ENCODE results near the gene THSD7B. TPM values are rescaled to one million over a fixed set of nuclear protein-coding genes. Genes with fewer than 3 reads are reported as not detected.
"Not testable (repeated sequence)": the region's sequence is repeated elsewhere in the genome, so short reads cannot be mapped to it uniquely, and the experiment has no call there.

THSD7B gene
- total RNA-seq, 1 donor from 2014 or later = 0.45 TPM

DNA sequence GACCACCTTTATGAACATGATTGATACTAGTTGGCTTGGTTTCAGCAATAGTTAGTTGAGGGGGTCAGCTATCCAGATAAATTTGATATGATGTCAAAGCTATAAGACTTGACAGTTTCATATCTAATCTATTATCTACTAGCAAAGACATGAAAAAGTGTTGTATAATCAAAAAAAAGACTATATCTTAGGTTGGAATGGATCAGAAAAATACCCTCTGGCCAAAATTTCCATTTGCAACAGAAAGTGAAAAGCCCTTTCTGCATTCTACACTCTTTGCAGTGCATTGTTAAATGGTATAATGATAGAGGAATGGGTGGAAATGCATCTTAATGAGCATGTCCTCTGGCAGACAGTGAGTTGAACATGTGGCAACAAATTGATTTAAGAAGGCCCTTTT, 242.6 kb downstream of the THSD7B start:
- ATAC-seq = no peak
- DNase-seq = no peak
- intact Hi-C loops (cut with micrococcal nuclease) = no loop called here

DNA sequence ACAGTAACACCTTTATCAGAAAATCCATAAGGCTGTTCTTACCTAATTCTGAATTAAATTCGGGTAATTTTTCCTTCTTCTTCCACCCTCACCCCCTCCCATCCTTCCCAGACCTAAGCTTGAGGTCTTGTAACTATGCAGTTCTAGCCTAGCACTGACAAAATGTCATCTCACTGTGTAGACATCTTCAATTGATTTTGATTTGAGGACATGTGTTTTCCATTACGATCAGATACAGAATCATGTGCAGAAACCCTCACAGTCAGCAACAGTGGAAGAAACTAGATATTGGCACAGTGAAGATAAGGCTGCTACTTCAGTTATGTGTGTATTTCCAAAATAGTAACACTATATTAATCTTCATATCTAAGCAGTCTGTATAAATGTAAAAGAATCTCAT, 244.6 kb downstream of the THSD7B start:
- DNase-seq (no peak), ATAC-seq (no peak)
- intact Hi-C loops (cut with micrococcal nuclease) = no loop called here

DNA sequence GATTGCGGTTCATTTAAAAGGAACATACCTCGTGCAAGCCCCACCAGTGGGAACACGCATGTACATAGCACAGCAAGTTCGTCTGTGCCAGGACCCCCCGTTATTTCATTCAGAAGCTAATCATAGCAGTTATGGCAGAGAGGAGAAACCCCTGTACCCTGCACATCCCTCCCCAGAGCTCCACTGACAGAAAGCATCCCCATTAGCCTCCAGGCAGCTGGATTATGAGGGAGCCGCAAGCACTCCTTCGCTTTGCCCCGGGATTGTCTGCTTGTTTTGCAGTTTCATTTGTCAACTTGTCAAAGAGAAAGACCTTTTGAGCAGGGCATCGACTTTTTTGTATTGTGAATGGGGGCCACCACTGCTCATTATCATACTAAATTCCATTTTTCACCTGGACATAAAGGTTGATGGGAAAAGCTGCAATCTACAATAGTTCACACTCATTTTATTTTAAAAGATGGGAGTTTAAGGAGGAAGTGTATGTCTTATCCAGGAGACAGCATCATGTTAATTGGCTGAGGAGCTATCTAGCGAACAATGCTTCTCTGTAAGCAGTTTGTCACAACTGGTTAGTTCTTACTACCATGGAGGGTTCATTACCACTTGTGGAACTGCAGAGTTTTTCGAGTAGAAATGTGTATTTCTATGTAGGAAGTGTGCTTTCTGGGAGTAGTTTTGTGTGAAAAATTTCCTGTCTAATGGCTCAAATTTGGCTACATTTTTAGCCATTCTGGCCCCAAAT, 255.3 kb downstream of the THSD7B start:
- ATAC-seq (no peak), DNase-seq (no peak)
- intact Hi-C loops (cut with micrococcal nuclease) = no loop called here

DNA sequence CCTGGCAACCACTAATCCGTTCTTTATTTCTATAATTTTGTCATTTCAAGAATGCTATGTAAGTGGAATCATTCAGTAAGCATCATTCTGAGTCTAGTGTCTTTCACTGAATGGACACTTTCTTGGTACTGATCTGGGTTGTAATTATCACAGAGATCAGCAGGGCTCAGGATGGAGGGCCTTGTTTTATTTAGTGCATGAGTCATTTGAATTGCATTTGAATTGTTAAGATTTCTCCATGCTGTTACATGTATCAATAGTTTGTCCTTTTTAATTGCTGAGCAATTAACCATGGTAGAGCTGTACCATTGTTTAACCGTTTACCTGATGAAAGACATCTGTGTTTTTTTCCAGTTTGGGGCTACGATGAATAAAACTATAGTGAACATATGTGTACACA, 256.4 kb downstream of the THSD7B start:
- DNase-seq = no peak
- intact Hi-C loops (cut with micrococcal nuclease) = no loop called here
- ATAC-seq = no peak

DNA sequence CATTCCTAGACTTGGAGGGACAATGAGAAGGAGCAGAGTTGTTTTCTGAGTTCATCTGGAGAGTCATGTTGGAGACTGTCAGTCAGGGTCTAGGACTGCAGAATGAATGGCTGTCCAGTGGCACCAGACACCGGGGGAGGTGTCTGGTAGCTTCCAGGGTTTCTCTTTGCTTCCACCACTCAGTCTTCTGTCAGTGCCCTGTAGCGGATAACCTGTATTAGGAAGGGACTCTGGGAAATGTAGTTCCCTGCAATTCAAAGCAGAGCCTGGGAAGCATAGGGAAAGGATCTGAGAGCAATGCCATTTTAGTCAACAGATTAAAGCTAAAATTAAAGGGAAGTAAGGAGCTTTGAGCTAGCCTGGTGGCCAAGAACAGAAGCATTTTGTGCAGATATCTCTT, 257.9 kb downstream of the THSD7B start:
- intact Hi-C loops (cut with micrococcal nuclease) = no loop called here
- no peak for DNase-seq
- ATAC-seq = no peak

DNA sequence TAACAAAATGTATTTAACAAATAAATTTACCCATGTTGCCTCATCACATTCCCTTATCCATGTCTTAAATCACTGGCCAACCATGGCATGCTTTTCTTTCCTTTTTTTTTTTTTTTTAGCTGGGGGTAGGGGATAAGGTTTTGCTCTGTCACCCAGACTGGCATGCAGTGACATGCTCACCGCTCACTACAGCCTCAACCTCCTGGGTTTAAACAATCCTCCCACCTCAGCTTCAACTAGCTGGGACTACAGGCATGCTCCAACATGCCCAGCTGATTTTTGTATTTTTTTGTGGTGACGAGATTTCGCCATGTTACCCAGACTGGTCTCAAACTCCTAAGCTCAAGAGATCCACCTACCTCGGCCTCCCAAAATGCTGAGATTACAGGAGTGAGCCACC, 266.4 kb downstream of the THSD7B start:
- DNase-seq (no peak), ATAC-seq (no peak)
- intact Hi-C loops (cut with micrococcal nuclease) = no loop called here

DNA sequence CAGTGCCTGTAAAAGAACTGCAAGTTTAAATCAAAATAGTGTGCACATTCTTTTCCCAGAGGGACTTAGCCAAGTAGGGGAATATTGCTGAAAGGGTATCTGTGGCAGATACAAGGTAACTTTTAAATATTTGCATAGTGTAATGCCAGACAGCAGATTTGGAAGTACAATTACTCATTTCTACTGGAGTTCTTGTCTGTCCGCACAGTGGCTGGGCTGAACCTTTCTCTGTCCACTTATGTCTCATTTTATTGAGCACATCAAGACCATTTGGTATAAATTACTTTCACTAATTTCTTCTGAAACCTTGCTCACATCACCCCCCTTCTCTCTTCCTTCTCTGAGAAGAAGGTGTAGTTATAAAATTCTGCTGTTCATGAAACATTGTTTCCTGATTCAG, 271.3 kb downstream of the THSD7B start:
- no peak for DNase-seq
- intact Hi-C loops (cut with micrococcal nuclease) = no loop called here
- no peak for ATAC-seq

DNA sequence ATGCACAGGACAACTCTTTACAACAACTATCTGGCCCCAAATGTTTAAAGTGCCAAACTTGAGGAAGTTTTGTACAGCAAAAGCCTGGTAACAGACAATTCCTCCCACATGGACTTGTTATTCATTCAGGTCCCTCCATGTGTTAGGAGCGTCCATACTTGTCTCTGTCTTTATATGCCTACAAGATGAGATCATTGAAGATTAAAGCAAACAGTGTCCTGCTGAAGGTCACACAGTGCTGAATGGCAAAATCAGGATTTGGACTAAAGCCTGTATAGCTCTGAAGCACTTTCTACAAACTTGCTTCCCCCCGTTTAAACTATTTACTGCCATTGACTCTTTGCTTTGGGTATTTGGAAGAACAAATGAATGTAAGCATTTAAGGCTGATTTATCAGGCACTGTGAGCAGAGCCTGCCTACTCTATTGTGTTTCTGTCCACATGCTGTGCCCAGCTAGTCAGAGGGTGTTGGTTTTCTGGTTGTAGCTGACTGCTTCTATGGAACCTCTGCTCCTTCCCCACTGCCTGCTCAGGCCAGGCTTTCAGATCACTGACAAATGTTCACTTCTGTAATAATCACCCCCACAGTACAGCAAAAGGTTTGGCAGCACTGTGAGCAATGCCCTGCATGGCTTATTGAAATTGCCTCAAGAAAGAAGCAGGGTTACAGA, 274.3 kb downstream of the THSD7B start:
- intact Hi-C loops (cut with micrococcal nuclease) = no loop called here
- DNase-seq (no peak), ATAC-seq (no peak)

DNA sequence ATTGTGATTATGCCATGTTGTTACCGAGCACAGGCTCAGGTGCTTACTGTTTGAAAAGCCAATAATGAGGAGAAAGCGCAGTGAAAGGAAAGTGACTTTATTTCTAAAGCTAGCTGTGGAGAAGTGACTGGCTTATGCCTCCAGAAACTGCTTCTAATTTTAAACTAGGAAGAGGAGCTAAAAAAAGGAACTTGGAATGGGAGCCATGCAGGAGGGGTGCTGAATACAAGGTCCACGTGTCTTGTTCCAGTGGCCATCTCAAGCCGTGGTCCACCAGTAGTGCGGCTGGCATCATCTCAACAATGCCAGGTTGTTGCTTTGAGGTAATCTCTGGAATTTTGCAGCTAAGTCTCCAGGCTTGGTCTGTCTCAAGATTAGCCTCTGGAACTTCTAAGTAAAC, 282.0 kb downstream of the THSD7B start:
- DNase-seq (no peak), ATAC-seq (peak; percentile 69)
- intact Hi-C loops (cut with micrococcal nuclease) = no loop called here

DNA sequence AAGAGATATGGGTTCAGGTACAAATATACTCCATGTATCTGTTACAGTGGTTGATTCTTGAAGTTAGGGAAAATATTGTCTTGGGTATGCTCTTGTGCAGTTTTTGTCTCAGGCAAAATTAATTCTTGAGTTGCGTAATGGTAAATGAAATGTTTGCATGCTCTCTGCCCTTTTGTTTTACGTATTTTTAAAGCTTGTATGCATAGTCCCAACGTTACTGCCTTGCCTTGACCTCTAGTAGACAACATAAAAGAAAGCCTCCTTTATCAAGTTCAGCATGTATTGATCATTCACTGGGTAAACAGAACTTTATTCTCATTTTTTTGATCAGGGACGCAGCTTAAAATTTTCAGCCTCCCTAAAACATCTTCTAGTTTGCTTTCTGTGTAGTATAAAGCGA, 283.1 kb downstream of the THSD7B start:
- intact Hi-C loops (cut with micrococcal nuclease) = no loop called here
- DNase-seq = no peak
- ATAC-seq = no peak

DNA sequence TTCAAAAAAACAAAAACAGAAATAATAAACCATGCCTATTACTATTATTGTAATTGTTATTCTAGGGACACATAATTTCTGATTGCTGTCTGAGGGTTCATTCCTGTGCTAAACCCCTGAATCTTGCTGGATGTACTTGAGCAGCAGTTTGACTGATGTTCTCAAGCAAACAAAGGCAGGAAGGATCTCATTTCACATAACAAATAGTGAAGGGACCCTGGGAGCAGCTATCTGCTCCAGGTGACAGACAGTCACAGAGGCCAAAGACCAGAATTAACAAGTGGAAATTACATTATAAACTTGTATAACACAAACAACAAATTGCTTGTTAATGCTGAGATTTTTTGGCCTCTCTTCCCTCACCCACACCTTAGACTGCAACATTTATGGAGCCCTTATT, 284.2 kb downstream of the THSD7B start:
- ATAC-seq (no peak), DNase-seq (no peak)
- intact Hi-C loops (cut with micrococcal nuclease) = no loop called here

DNA sequence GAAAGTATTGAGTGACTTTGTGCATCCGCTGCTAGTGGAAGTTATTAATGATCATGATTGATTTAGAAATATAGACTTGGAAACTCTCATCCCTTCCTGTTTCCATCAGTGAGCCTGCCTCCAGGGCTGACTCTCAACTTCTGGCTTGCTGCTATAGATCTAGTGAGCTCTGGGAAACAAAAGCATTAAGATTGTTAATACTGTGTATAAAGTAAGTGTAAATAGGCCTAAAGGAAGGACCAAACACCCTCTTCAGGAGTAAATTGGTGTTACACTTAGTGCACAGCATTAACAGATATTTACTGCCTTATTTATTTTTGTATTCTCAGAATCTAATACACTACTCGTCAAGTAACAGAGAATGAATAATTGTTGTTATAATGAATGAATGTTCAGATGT, 285.6 kb downstream of the THSD7B start:
- DNase-seq = no peak
- ATAC-seq = no peak
- intact Hi-C loops (cut with micrococcal nuclease) = no loop called here

DNA sequence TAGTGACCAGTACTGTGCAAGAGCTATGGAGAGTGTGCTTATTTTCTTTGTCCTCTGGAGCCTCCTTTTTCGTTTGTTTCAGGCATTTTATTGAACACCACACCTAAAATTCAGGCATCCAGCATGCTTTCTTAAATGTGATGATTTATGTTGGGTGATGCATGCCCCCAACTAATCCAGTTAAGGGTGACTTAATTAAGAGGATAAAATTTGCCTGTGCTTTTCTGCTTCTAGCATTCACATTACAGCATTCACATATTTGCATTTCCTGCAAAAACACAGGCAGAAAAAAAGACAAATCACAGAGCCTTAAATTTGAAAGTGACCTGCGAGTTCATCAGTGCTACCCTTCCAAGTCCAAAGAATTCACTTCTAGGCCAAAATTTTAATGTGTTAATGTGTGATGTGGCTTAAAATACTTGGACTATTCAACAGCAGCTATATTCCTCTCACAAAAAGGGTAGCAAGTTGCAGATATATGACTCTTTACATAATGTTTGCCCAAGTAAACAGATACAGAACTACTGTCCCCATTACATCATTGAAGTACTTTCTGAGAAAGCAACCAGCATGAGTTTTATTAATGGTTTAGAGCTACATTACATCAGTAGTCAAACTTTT, 286.5 kb downstream of the THSD7B start:
- ATAC-seq (no peak), DNase-seq (no peak)
- intact Hi-C loops (cut with micrococcal nuclease) = no loop called here

DNA sequence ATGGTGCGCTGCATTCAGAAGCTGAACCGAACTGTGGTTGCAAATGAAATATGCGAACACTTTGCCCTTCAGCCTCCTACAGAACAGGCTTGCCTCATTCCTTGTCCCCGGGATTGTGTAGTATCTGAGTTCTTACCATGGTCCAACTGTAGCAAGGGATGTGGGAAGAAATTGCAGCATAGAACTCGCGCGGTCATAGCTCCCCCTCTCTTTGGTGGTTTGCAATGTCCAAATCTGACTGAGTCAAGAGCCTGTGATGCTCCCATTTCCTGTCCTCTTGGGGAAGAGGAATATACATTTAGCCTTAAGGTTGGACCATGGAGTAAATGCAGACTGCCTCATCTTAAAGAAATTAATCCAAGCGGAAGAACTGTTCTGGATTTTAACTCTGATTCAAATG, 291.4 kb downstream of the THSD7B start:
- DNase-seq = no peak
- intact Hi-C loops (cut with micrococcal nuclease) = no loop called here
- no peak for ATAC-seq

DNA sequence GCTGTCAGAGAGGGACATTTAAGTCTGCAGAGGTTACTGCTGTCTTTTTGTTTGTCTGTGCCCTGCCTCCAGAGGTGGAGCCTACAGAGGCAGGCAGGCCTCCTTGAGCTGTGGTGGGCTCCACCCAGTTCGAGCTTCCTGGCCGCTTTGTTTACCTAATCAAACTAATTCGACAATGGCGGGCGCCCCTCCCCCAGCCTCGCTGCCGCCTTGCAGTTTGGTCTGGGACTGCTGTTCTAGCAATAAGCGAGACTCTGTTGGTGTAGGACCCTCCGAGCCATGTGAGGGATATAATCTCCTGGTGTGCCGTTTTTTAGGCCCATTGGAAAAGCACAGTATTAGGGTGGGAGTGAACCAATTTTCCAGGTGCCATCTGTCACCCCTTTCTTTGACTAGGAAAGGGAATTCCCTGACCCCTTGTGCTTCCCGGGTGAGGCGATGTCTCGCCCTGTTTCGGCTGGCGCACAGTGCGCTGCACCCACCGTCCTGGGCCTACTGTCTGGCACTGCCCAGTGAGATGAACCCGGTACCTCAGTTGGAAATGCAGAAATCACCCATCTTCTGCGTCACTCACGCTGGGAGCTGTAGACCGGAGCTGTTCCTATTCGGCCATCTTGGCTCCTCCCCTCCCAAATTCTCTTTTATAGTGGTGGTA, 310.9 kb downstream of the THSD7B start:
- DNase-seq; intact Hi-C loops (cut with micrococcal nuclease); ATAC-seq: not testable (repeated sequence)

DNA sequence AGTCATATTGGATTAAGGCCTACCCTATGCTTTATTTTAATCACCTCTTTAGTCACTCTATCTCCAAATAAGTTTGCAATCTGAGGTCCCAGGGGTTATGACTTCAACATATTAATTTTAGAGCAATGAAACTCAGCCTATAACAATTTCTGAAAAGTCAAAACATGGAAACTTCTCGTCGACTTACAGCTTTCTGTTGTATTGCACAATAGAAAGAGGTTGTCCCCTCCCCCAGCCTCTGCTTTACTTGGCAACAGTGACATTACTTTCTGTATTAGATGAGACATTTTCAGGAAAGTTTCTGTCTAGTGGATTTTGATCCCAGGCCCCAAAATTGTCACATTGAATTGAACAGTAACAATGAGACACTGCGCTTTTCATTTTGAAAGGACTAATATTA, 326.4 kb downstream of the THSD7B start:
- ATAC-seq (no peak), DNase-seq (no peak)
- intact Hi-C loops (cut with micrococcal nuclease) = no loop called here

DNA sequence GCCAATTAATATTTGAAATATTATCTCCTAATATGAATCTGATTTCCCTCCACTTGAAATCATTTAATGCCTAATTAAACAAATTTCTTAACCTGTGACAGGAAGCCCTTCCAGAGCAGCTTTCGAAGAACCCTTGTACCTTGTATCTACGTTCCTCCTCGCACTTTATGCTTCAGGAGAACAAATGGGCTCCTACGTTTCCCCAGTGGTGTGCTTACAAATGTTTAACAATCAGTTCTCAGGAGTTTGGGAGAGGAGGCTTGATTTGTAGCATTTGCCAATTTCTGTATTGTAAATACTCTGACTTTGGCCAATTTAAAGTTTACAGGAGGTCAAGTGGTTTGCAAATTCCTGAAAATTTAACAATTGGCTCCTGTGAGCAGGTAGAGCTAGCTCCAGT, 327.8 kb downstream of the THSD7B start:
- ATAC-seq = no peak
- intact Hi-C loops (cut with micrococcal nuclease) = no loop called here
- no peak for DNase-seq

DNA sequence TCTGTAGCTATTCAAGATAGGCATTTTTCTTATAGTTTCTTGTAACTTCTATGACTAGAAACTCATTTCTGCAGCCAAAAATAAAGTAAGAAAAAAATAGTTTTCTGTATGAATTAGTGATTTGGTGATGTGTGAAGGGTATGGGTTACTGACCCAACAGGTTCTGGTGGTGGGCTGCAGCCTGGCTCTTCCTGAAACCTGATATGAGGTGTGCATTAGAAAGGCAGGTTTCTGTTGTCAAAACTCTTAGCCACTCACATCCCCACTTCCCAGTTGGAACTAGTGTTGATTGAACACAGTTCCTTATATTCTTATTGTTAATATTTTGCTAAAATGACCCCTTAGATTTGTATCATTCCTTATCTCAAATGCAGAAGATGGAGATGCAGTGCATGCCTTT, 330.8 kb downstream of the THSD7B start:
- no peak for ATAC-seq
- intact Hi-C loops (cut with micrococcal nuclease) = no loop called here
- DNase-seq = no peak

DNA sequence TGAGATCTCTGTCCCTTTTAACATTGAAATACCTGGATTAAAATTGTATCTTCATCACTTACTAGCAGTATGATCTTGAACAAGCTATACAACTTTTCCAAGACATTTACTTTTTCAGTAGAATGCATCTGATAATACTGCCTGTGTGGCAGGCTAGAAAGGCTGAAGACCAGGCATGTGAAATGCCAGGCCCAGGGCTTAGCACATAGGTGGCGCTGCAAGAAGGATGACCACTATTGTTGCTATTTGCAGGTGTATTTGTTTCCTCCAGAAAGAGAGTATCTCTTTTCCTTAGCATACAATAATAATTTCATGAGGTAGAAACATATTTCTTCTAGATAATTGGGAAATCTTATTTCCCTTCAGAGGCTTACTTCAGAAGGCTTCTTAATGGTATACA, 331.3 kb downstream of the THSD7B start:
- intact Hi-C loops (cut with micrococcal nuclease) = no loop called here
- ATAC-seq (no peak), DNase-seq (no peak)

DNA sequence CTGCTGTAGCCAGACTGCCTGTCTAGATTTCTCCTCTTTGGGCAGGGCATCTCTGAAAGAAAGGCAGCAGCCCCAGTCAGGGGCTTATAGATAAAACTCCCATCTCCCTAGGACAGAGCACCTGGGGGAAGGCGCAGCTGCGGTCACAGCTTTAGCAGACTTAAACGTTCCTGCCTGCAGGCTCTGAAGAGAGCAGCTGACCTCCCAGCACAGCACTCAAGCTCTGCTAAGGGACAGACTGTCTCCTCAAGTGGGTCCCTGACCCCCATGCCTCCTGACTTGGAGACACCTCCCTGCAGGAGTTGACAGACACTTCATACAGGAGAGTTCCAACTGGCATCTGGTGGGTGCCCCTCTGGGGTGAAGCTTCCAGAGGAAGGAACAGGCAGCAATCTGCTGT, 336.5 kb downstream of the THSD7B start:
- intact Hi-C loops (cut with micrococcal nuclease); DNase-seq; ATAC-seq: not testable (repeated sequence)
